Measurements from ENCODE around the gene ZFP36L1. TPM values are rescaled to one million over a fixed set of nuclear protein-coding genes. Genes with fewer than 3 reads are reported as not detected.

ZFP36L1 gene
- total RNA-seq, 1 experiment from 2014 or later: 240 TPM

DNA sequence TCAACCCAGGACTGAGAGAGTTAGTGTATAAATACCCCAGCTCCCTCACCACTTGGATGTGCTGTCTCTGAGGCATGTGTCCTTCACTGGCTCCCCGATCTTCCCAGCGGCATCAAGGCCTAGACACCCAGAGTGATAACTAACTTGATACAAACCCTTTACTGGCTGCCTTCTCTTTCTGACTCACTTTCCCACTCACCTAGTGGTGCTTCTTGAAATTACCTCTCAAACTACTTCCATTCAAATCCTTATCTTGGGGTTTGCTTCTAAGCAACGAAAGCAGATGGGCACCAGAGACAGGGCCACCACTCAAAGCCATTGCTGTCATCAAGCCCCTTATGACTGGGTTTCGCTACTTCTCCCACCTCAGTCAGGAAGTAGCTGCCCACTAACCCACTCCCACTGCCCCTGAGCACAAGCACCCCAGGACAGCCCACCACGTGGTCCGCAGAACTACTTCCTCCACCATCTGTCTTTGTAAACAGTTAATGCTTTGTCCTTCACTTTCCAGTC lies 17.2 kb downstream of the ZFP36L1 start:
- Mint-ChIP-seq H3K4me3 (ENCODE audit: low read depth, unreplicated experiment) (no peak overlapping the region), H3K4me1 (ENCODE audit: low read depth, unreplicated experiment) (peaks cover 41% of the 10 kb centered on the region), H3K36me3 (ENCODE audit: insufficient read depth, unreplicated experiment) (peaks cover 8% of the 10 kb centered on the region), H3K27ac (ENCODE audit: unreplicated experiment) (peak overlapping the region; percentile 66), H3K27me3 (ENCODE audit: unreplicated experiment) (no peaks in the 10 kb centered on the region), H3K9me3 (ENCODE audit: low read depth, unreplicated experiment) (peaks cover 3% of the 10 kb centered on the region)
- no peak for DNase-seq
- intact Hi-C loops (cut with micrococcal nuclease; ENCODE audit: unreplicated experiment): no loop called here
- BruUV-seq (replicated peaks): no TSS peak
- TF ChIP-seq, protein P1, sequence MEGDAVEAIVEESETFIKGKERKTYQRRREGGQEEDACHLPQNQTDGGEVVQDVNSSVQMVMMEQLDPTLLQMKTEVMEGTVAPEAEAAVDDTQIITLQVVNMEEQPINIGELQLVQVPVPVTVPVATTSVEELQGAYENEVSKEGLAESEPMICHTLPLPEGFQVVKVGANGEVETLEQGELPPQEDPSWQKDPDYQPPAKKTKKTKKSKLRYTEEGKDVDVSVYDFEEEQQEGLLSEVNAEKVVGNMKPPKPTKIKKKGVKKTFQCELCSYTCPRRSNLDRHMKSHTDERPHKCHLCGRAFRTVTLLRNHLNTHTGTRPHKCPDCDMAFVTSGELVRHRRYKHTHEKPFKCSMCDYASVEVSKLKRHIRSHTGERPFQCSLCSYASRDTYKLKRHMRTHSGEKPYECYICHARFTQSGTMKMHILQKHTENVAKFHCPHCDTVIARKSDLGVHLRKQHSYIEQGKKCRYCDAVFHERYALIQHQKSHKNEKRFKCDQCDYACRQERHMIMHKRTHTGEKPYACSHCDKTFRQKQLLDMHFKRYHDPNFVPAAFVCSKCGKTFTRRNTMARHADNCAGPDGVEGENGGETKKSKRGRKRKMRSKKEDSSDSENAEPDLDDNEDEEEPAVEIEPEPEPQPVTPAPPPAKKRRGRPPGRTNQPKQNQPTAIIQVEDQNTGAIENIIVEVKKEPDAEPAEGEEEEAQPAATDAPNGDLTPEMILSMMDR (IDR thresholded peaks at IDR 0.05; ENCODE audit: unreplicated experiment): no peak
- CTCF ChIA-PET: interaction anchor here (1.7 kb wide), 1 partner anchor 8 kb away, joined by 3 read pairs; no protein-coding TSS in a partner anchor

- TF ChIP-seq, protein P1 (IDR thresholded peaks at IDR 0.05; ENCODE audit: unreplicated experiment): no peak
- no TSS peak for BruUV-seq (replicated peaks)
- H3K4me1 Mint-ChIP-seq (ENCODE audit: low read depth, unreplicated experiment): peaks cover 35% of the 10 kb centered on the region
- DNase-seq: no peak
- H3K36me3 Mint-ChIP-seq (ENCODE audit: insufficient read depth, unreplicated experiment): peaks cover 7% of the 10 kb centered on the region
- H3K9me3 Mint-ChIP-seq (ENCODE audit: low read depth, unreplicated experiment): peaks cover 3% of the 10 kb centered on the region
- CTCF ChIA-PET: interaction anchor here (0.6 to 1.7 kb wide), 4 partner anchors 9 to 421 kb away, joined by 3 to 7 read pairs (median 4); no protein-coding TSS in a partner anchor
- no peak overlapping the region for H3K27ac Mint-ChIP-seq (ENCODE audit: unreplicated experiment)
- H3K27me3 Mint-ChIP-seq (ENCODE audit: unreplicated experiment): no peaks in the 10 kb centered on the region
- intact Hi-C loops (cut with micrococcal nuclease; ENCODE audit: unreplicated experiment): no loop called here
- H3K4me3 Mint-ChIP-seq (ENCODE audit: low read depth, unreplicated experiment): no peak overlapping the region
Observed at GRCh38 chr14:68774771-68775613, 17.9 kb downstream of the ZFP36L1 start.

- peaks cover 3% of the 10 kb centered on the region for H3K9me3 Mint-ChIP-seq (ENCODE audit: low read depth, unreplicated experiment)
- CTCF ChIA-PET: interaction anchor here (0.5 kb wide), 1 partner anchor 10 kb away, joined by 3 read pairs; no protein-coding TSS in a partner anchor
- BruUV-seq (replicated peaks): no TSS peak
- no peaks in the 10 kb centered on the region for H3K36me3 Mint-ChIP-seq (ENCODE audit: insufficient read depth, unreplicated experiment)
- H3K27me3 Mint-ChIP-seq (ENCODE audit: unreplicated experiment): no peaks in the 10 kb centered on the region
- H3K27ac Mint-ChIP-seq (ENCODE audit: unreplicated experiment): no peak overlapping the region
- no peak overlapping the region for H3K4me3 Mint-ChIP-seq (ENCODE audit: low read depth, unreplicated experiment)
- TF ChIP-seq, protein P1 (IDR thresholded peaks at IDR 0.05; ENCODE audit: unreplicated experiment): no peak
- intact Hi-C loops (cut with micrococcal nuclease; ENCODE audit: unreplicated experiment): no loop called here
- peaks cover 17% of the 10 kb centered on the region for H3K4me1 Mint-ChIP-seq (ENCODE audit: low read depth, unreplicated experiment)
- DNase-seq: no peak
Observed at GRCh38 chr14:68772761-68773381, 20.0 kb downstream of the ZFP36L1 start.

DNA sequence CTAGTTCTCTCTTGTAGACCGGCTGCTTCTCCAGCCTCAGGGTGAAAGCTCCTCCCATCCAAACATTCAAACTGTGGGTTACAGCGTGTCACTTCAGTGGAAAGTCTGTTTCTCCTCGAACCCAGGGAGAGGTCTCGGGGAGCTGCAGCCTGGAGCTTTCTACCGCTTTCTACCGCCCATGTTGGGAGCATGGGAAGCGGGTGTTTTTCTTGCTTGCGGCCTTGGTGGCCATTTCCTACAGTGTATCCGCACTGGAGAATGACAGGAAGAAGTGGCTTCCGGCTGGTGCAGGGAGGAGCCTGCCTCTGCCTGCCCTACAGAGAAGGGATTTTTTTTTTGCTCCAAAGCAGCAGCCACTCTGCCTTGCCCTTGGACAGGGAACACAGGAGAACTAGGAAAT lies 21.2 kb downstream of the ZFP36L1 start:
- no peak for DNase-seq
- TF ChIP-seq, protein P1 (IDR thresholded peaks at IDR 0.05; ENCODE audit: unreplicated experiment): no peak
- H3K9me3 Mint-ChIP-seq (ENCODE audit: low read depth, unreplicated experiment): peaks cover 3% of the 10 kb centered on the region
- intact Hi-C loops (cut with micrococcal nuclease; ENCODE audit: unreplicated experiment): no loop called here
- H3K4me3 Mint-ChIP-seq (ENCODE audit: low read depth, unreplicated experiment): no peak overlapping the region
- H3K27ac Mint-ChIP-seq (ENCODE audit: unreplicated experiment): no peak overlapping the region
- H3K36me3 Mint-ChIP-seq (ENCODE audit: insufficient read depth, unreplicated experiment): no peaks in the 10 kb centered on the region
- CTCF ChIA-PET: no interaction called here
- peaks cover 17% of the 10 kb centered on the region for H3K4me1 Mint-ChIP-seq (ENCODE audit: low read depth, unreplicated experiment)
- no TSS peak for BruUV-seq (replicated peaks)
- no peaks in the 10 kb centered on the region for H3K27me3 Mint-ChIP-seq (ENCODE audit: unreplicated experiment)

All from Calu3 (cell line).